Breast epithelium (tissue), 3 donors: ENCODE results near the gene ALDH18A1.

Experiments
- CTCF ChIP-seq, 3 donors: fragments of 450-650 bp; IDR thresholded peaks; one replicate each; pipeline ENCODE4 v1.5.1; 2016 to 2017; ENCODE audit warnings: antibody characterized with exemption in 3 of 3, mild to moderate bottlenecking in 3 of 3, moderate library complexity in 3 of 3
- POLR2A ChIP-seq: fragments of 450-650 bp; IDR thresholded peaks from one replicate; pipeline ENCODE4 v1.6.1; 2016; ENCODE audit warnings: antibody characterized with exemption, mild to moderate bottlenecking, moderate library complexity
- POLR2AphosphoS5 ChIP-seq, 3 donors: sonication (generic); formaldehyde crosslinking; IDR thresholded peaks; one replicate each; pipeline ENCODE4 v1.6.1; 2017; ENCODE audit warnings: antibody characterized with exemption in 3 of 3

GRCh38 chr10:95661818-95662217, 5.3 kb upstream of the ALDH18A1 start:
- no peak for TF ChIP-seq CTCF (IDR thresholded peaks at IDR 0.05)
- TF ChIP-seq POLR2A = no peak
- TF ChIP-seq POLR2AphosphoS5 (IDR thresholded peaks at IDR 0.05) = no peak
